GM12878 (cell line): ENCODE data around the gene SLC23A2. TPM values are rescaled to one million over a fixed set of nuclear protein-coding genes. Genes with fewer than 3 reads are reported as not detected.

ENCODE experiments used
- BCL11A ChIP-seq: IDR thresholded peaks from 2 replicates; pipeline ENCODE4 v1.6.1; 2011; ENCODE audit warnings: low read depth, low read length
- BMI1 ChIP-seq: fragments of 450-650 bp; IDR thresholded peaks from 2 replicates; pipeline ENCODE4 v1.6.1; 2016; ENCODE audit warnings: mild to moderate bottlenecking, moderate library complexity, borderline replicate concordance
- CBFB ChIP-seq: IDR thresholded peaks from 2 replicates; pipeline ENCODE4 v1.6.1; 2016; ENCODE audit warnings: antibody characterized with exemption, low read depth
- FOXK2 ChIP-seq: fragments of 450-650 bp; IDR thresholded peaks from 2 replicates; pipeline ENCODE4 v1.6.1; 2017; ENCODE audit warnings: mild to moderate bottlenecking, moderate library complexity
- JUND ChIP-seq: IDR thresholded peaks from 2 replicates; pipeline ENCODE4 v1.6.1; 2012; ENCODE audit warnings: low read depth, mild to moderate bottlenecking, low read length, improper control_type of control experiment, moderate library complexity
- KAT2A ChIP-seq: conservative IDR thresholded peaks from 2 replicates; pipeline ENCODE4 v1.6.1; 2011; ENCODE audit warnings: low read depth, low read length; ENCODE audit not compliant: control insufficient read depth
- NBN ChIP-seq: fragments of 450-650 bp; IDR thresholded peaks from 2 replicates; pipeline ENCODE4 v1.6.1; 2016
- NR2C2 ChIP-seq: IDR thresholded peaks from 2 replicates; pipeline ENCODE4 v1.6.1; 2011; ENCODE audit warnings: borderline replicate concordance, low read depth; ENCODE audit not compliant: control insufficient read depth, insufficient read length
- POLR2A ChIP-seq: IDR thresholded peaks from 2 replicates; pipeline ENCODE4 v1.6.1; 2011; ENCODE audit warnings: low read depth, mild to moderate bottlenecking, low read length
- POU2F2 ChIP-seq: IDR thresholded peaks from 3 replicates; pipeline ENCODE4 v1.6.1; 2011; ENCODE audit warnings: low read depth, mild to moderate bottlenecking, low read length, borderline replicate concordance
- SPI1 ChIP-seq: IDR thresholded peaks from 2 replicates; pipeline ENCODE4 v1.6.1; 2011; ENCODE audit warnings: low read depth, mild to moderate bottlenecking, low read length, moderate library complexity, borderline replicate concordance; ENCODE audit not compliant: insufficient read depth
- STAT1 ChIP-seq: fragments of 450-650 bp; conservative IDR thresholded peaks from 2 replicates; pipeline ENCODE4 v1.6.1; 2014; ENCODE audit warnings: antibody characterized with exemption, mild to moderate bottlenecking
- STAT3 ChIP-seq: IDR thresholded peaks from 2 replicates; pipeline ENCODE4 v1.6.1; 2011; ENCODE audit warnings: low read depth, low read length, improper control_type of control experiment
- ZZZ3 ChIP-seq: IDR thresholded peaks from 2 replicates; pipeline ENCODE4 v1.6.1; 2011; ENCODE audit warnings: low read depth; ENCODE audit not compliant: control insufficient read depth, insufficient read length
- polyA plus RNA-seq, 11 experiments: library from polyadenylated mRNA; depleted of rRNA in 4 of 11; unstranded in 6 of 11; stranded (reverse) in 5 of 11; fragments of >200 nt; fragmentation: Nextera tagmentation in 4 of 11; fragmentation: Illumina TruSeq in 1 of 11; extraction: Ambion mirVana in 4 of 11; extraction: Trizol in 1 of 11; gene quantifications; 1 replicate in 1 of 11; 2 replicates in 10 of 11; pipeline versions ENCODE4 v1.2.1 to v1.2.3, GENCODE V29; 2011 to 2016; ENCODE audit warnings: inconsistent platforms in 2 of 11, missing spikeins in 2 of 11, low read depth in 1 of 11
- total RNA-seq, 4 experiments: library from RNA; depleted of rRNA in 3 of 4; stranded (reverse); fragments of >200 nt in 3 of 4; fragmentation: Illumina TruSeq in 1 of 4; extraction: Trizol in 1 of 4; gene quantifications; 2 replicates each; pipeline versions ENCODE4 v1.2.1 to v1.2.3, GENCODE V29; 2013 to 2021
- TF ChIP-seq, protein P1 (sequence below): IDR thresholded peaks from 2 replicates; pipeline ENCODE4 v1.6.1; 2011; ENCODE audit warnings: borderline replicate concordance, low read depth, mild to moderate bottlenecking, moderate library complexity, mixed read lengths, low read length; ENCODE audit not compliant: insufficient read depth; ENCODE audit errors: extremely low read length
- TF ChIP-seq, protein P2 (sequence below): IDR thresholded peaks from 2 replicates; pipeline ENCODE4 v1.6.1; 2012; ENCODE audit warnings: improper control_type of control experiment, low read depth, low read length; ENCODE audit not compliant: insufficient replicate concordance
- TF ChIP-seq, protein P3 (sequence below): IDR thresholded peaks from 2 replicates; pipeline ENCODE4 v1.6.1; 2012; ENCODE audit warnings: mild to moderate bottlenecking, low read depth, low read length
- TF ChIP-seq, protein P4 (sequence below): IDR thresholded peaks from 2 replicates; pipeline ENCODE4 v1.6.1; 2011; ENCODE audit warnings: mild to moderate bottlenecking, low read depth, low read length, moderate library complexity; ENCODE audit not compliant: insufficient replicate concordance

The SLC23A2 gene
- total and polyA plus RNA-seq, 10 of the 15 experiments (the other 5 are each of a cell fraction or from before 2014, with no cell fraction given): 4.4 to 56.1 (median 35.5) TPM

DNA sequence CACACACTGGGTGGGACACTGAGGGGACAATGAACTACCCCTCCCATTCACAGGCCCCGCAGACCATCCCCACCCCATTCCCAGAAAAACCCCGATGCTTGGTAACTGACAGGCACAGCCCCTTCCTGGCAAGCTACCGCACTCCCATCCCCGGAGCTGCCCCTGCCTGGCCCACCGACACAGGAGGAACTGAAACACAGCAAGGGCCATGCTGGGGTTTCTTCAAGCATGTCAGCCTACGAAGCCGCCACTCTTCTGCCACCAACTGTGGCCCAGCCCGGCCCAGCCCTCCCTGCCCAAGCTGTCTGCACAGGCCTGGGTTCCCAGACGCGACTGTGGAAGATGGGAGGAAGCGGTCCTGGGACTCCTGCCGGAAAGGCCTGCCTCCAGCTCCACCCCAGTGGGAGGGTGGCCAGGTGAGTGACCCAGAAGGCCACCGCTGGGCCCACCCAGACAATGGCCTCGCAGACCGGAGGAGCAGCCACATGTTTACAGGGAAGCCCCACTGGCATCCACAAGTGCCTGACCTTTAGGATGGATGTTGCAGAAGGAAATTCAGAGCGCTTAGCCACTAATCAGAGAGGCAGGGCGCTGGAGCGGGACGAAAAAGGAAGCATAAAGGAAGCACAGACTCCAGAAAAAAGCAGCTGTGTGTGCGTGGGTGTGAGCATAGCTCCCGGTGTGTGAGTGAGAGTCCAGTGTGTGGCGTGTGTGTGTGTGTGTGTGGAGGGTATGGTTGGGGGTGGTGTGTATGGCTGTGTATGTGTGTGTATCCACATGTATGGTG is 188.0 kb downstream of the SLC23A2 start (continued):
- TF ChIP-seq, protein P1, sequence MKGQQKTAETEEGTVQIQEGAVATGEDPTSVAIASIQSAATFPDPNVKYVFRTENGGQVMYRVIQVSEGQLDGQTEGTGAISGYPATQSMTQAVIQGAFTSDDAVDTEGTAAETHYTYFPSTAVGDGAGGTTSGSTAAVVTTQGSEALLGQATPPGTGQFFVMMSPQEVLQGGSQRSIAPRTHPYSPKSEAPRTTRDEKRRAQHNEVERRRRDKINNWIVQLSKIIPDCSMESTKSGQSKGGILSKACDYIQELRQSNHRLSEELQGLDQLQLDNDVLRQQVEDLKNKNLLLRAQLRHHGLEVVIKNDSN: no peak
- TF ChIP-seq SPI1: peak; percentile 97
- TF ChIP-seq STAT1: no peak
- TF ChIP-seq FOXK2: peak; percentile 15; the same call in 1 of the 2 replicates
- peak; percentile 66 for TF ChIP-seq BCL11A
- no peak for TF ChIP-seq JUND
- TF ChIP-seq BMI1: no peak
- TF ChIP-seq POLR2A: peak; percentile 74
- TF ChIP-seq, protein P2, sequence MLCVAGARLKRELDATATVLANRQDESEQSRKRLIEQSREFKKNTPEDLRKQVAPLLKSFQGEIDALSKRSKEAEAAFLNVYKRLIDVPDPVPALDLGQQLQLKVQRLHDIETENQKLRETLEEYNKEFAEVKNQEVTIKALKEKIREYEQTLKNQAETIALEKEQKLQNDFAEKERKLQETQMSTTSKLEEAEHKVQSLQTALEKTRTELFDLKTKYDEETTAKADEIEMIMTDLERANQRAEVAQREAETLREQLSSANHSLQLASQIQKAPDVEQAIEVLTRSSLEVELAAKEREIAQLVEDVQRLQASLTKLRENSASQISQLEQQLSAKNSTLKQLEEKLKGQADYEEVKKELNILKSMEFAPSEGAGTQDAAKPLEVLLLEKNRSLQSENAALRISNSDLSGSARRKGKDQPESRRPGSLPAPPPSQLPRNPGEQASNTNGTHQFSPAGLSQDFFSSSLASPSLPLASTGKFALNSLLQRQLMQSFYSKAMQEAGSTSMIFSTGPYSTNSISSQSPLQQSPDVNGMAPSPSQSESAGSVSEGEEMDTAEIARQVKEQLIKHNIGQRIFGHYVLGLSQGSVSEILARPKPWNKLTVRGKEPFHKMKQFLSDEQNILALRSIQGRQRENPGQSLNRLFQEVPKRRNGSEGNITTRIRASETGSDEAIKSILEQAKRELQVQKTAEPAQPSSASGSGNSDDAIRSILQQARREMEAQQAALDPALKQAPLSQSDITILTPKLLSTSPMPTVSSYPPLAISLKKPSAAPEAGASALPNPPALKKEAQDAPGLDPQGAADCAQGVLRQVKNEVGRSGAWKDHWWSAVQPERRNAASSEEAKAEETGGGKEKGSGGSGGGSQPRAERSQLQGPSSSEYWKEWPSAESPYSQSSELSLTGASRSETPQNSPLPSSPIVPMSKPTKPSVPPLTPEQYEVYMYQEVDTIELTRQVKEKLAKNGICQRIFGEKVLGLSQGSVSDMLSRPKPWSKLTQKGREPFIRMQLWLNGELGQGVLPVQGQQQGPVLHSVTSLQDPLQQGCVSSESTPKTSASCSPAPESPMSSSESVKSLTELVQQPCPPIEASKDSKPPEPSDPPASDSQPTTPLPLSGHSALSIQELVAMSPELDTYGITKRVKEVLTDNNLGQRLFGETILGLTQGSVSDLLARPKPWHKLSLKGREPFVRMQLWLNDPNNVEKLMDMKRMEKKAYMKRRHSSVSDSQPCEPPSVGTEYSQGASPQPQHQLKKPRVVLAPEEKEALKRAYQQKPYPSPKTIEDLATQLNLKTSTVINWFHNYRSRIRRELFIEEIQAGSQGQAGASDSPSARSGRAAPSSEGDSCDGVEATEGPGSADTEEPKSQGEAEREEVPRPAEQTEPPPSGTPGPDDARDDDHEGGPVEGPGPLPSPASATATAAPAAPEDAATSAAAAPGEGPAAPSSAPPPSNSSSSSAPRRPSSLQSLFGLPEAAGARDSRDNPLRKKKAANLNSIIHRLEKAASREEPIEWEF: no peak
- no peak for TF ChIP-seq KAT2A
- TF ChIP-seq NR2C2: no peak
- peak; percentile 65; the same call in 1 of the 3 replicates for TF ChIP-seq POU2F2
- TF ChIP-seq NBN: peak; percentile 88
- TF ChIP-seq ZZZ3: no peak
- TF ChIP-seq, protein P3, sequence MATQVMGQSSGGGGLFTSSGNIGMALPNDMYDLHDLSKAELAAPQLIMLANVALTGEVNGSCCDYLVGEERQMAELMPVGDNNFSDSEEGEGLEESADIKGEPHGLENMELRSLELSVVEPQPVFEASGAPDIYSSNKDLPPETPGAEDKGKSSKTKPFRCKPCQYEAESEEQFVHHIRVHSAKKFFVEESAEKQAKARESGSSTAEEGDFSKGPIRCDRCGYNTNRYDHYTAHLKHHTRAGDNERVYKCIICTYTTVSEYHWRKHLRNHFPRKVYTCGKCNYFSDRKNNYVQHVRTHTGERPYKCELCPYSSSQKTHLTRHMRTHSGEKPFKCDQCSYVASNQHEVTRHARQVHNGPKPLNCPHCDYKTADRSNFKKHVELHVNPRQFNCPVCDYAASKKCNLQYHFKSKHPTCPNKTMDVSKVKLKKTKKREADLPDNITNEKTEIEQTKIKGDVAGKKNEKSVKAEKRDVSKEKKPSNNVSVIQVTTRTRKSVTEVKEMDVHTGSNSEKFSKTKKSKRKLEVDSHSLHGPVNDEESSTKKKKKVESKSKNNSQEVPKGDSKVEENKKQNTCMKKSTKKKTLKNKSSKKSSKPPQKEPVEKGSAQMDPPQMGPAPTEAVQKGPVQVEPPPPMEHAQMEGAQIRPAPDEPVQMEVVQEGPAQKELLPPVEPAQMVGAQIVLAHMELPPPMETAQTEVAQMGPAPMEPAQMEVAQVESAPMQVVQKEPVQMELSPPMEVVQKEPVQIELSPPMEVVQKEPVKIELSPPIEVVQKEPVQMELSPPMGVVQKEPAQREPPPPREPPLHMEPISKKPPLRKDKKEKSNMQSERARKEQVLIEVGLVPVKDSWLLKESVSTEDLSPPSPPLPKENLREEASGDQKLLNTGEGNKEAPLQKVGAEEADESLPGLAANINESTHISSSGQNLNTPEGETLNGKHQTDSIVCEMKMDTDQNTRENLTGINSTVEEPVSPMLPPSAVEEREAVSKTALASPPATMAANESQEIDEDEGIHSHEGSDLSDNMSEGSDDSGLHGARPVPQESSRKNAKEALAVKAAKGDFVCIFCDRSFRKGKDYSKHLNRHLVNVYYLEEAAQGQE: no peak
- TF ChIP-seq, protein P4, sequence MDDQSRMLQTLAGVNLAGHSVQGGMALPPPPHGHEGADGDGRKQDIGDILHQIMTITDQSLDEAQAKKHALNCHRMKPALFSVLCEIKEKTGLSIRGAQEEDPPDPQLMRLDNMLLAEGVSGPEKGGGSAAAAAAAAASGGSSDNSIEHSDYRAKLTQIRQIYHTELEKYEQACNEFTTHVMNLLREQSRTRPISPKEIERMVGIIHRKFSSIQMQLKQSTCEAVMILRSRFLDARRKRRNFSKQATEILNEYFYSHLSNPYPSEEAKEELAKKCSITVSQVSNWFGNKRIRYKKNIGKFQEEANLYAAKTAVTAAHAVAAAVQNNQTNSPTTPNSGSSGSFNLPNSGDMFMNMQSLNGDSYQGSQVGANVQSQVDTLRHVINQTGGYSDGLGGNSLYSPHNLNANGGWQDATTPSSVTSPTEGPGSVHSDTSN: no peak
- TF ChIP-seq CBFB: peak; percentile 70
- TF ChIP-seq STAT3: no peak
